NCI-H524 (cell line): ENCODE measurements around the gene RAB37.

Experiments
- DNase-seq, 2 experiments: peaks; one replicate each; lab custom pipeline; 2025; lab: John Stamatoyannopoulos, UW

RAB37 gene

GRCh38 chr17:74728702-74729075 is 8.4 kb upstream of the RAB37 start:
- no peak for DNase-seq

DNA sequence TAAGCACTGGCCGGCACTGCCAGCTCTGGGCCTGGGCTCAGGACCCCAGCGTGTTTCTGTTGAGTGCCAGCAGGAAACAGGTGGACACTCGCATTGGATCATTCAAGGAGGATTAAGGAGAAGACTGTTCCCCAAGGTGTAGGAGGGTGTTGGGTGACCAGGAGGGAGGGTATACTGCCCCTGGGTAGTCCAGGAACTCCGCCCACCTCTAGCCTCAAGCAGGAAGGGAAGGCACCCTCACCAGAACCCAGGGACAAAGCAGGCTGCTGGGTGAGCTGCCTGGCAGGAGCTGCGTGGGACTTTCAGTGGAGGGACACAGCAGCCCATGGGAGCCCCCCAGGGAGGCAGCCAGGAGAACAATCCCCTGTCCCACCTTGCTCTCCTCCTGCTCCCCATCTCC is 7.7 kb upstream of the RAB37 start:
- DNase-seq = no peak

DNA sequence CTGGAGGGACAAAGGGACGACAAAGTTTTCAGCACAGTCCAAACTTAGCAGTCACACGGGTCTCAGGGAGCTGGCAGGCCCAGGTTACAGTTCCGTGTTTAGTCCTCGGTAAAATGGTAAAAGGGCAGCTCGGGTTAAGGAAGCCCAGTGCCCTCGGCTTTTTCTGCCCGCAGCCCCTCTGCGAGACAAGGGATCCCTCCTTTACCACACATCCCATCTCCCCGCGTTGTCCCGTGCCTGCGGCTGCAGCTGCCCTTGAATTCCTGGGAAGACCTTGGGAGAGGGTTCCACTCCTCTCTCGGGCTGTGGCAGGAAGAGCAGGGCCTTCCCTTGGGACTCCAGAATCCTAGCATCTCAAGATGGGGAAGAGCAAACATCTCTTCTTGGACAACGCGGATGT is 7.2 kb upstream of the RAB37 start:
- no peak for DNase-seq

DNA sequence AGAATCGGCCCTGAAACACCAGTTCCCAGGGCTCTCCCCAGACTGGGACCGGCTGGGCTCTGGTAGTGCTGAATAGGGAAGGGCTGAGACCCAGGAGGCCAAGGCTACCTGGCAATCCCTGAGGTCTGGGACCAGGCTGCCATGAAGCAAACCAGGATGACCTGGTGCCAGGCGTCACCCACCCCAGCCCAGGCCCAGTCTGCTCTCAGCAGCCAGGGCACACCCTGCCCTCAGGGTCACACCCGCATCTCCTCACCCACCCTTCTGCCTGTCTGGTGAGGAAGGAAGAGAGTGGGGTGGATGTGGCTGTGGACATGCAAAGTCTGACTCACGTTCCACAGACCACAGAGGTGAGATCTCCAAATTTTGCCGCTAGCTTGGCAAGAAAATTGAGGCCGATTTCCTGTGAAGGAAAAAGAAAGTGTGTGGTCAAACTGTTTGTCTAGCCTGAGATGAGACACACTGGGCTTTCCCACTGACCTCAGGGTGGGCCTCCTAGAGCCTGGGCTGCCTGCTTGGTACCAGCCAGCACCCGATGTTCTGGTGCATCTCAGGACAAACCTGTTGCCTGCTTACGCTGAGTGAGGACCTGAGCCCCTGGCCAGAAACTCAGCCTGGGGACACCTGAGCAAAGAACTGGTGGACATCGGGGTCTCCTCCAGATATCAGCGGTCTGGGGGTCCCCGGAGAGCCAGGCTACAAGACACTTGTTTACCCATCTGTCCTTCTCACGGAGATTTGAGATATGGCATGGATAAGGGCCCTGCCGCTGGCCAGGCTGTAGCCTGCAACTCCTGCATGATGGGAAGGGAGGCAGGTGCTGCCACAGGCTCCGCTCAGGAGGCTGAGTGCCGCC is 6.3 kb upstream of the RAB37 start:
- DNase-seq = no peak

DNA sequence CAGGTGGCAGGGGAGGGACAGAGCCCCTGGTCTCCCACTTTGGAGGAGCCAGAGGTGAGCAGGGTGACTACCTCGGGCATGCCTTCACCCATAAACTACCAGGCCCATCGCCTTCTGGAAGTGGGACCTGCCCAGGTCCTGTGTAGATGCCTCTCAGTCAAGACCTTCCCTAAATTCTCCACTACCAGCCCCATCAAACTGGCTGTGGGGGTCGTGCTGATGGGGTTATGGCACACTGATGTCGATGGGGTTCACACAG is 5.8 kb upstream of the RAB37 start:
- DNase-seq = no peak

DNA sequence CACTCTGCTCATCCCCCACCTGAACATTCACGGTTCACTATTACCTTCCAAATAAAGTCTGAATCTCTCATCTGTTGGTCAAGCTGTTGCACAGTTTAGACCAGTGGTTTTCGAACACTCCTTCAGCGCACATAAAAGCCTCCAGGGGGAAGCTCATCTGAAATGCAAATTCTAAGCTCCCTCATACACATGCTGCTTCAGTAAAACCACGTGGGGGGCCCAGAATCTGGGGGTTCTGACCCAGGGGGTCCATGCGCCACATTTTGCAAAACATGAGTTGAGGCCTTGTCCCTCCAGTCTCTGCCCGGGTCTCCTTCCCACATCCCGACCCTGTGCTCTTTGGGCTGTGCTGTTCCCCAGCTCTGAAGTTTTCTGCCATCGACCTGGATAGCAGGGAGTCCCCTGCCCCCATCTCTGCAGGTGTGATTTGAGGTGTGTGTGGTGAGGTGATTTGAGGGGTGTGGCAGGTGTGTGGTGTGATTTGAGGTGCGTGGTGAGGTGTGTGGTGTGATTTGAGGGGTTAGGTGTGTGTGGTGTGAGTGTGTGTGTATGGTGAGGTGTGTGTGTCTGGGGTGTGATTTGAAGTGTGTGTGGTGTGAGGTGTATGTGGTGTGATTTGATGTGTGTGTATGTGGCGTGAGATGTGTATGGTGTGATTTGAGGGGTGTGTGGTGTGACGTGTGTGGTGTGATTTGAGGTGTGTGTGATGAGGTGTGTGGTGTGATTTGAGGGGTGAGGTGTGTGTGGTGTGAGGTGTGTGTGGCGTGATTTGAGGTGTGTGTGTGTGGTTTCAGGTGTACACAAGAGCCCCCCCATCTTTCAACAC is 4.8 kb upstream of the RAB37 start:
- DNase-seq = no peak

DNA sequence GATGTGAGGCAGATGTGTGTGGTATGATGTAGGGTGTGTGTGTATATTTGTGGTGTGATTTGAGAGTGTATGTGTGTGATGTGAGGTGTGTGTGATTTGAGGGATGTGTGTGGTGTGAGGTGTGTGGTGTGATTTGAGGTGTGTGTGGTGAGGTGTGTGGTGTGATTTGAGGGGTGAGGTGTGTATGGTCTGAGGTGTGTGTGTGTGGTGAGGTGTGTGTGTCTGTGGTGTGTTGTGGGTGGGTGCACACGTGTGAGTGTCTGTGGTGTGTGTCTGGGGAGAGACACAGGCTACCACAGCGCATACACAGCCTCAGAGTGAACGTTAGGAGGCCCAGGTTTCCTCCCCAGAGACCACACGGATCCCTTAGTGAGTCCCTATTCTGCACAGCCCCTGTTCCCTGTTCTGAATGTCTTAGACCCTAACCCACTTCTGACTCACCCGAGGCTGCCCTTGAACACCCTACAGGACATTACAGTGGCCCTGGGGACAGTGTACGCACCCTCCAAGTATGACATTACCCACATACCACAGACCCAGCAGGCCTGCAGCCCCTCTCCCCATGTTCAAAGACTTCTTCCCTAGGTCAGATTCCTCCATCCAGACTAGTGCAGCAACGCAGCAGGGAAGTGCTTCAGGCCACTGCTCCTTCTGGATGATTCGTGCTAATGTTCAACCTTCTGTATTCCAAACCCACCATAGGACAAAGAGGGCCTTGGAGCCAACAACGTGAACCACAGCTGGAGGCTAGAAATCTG is 3.5 kb upstream of the RAB37 start:
- no peak for DNase-seq

DNA sequence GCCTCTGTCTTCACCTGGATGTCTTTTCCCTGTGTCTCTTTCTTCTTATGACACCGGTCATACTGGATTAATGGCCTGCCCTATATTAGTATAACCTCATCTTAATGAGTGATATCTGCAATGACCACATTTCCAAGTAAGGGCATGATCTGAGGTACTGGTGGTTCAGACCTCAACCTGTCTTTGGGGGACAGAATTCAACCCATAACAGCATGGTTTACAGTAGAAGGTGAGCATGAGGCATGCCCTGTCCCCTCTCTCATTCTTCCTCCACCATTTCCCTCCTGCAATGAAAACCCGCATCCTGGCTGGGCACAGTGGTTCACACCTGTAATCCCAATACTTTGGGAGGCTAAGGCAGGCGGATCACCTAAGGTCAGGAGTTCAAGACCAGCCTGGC is 2.8 kb upstream of the RAB37 start:
- DNase-seq = no peak

DNA sequence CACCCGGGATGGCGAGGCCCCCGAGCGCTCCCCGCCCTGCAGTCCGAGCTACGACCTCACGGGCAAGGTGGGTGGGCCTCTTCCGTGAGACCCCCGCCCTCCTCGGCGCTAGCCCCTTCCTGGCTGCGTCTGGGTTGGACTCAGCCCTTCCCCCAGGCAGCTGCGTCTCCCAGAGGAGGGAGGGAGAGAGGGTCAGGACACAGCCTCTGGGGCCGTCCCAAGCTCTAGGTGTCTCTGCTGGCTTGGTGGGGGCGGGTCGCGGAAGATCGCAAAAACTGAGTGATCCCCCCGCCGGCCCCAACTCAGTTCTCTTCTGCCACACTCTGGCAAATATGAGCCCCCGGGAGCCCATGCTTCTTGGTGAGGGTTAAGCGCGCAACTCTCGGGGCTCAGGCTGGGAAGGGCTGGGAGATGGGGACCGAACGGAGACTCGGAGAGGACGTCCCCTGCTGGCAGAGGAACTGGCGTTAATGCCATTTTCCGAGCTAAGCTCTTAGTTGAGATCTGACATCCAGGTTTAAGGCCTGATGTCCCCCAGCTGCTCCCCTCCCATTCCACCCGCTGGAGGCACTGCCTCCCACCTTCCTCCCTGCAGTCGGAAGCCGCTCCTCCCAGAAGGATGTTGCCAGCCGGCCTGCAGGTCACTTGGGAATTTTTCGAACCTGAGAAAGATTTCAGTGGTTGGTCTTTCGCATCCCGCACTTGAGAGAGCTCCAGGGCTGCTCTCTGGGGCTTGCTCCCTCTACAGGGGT is 419 bp downstream of the RAB37 start:
- peak; percentile 88 to 96 for DNase-seq

DNA sequence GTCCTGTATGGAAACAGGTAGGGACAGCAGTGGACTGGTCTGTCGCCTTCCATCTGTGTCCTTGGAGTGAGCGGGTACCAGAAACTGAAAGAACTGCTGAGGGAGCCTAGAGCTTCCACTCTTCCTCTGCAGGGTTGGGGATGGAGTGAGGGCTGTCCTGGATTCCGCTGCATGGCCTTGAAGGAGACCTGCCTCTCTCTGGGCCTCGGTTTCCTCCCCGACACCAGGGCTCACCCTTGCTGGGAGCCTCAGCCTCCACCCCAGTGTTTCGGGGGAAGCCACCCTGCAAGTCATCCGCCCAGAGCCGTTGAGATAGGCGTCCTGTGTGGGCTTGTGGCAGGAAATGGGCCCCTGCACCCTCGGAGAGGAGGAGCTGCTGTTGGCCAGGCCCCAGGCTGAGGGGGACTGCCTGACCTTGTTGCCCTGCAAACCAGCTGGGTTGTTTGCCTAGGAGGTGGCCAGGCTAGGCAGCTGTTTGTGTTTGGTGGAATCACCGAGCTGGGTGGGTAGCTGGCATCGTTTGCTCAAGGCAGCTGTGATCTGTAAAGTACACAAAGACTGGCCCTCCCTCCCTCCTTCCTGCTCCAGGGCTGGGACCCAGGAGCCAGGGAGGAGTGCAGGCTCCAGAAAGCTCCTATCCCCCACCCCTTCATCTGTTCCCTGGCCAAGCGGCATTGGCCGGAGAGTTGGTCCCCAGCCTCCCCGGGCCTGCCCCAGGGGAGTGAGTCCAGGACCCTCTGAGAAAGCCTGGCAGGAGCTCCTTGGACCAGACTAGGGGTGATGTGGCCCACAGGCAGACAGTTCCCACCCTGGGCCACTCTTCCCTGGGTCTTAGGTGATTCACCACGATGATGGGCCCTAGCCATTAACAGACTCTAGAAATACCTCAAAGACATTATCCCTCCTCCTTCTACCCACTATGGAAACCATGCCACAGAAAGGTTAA is 1.3 kb downstream of the RAB37 start:
- no peak for DNase-seq

- DNase-seq = no peak
These were observed 2.3 kb downstream of the RAB37 start for GRCh38 chr17:74739227-74739831.

DNA sequence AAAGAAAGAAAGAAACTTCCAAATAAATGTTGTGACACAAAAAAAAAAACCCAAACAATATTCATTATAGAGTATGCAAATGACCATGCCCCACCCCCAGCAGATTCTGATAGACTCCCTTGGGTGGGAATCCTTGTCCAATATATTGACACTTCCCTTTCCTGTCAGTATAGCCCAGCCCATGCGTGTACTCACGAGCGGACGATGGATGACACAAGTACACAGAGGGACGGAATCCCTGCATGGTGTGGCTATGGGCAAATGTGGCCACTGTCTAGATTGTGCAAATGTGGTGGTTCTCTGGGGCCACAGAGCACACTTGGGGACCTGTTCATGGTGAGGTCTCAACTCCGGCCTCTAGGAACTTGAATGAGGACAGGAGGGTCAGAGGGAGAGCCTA is 3.1 kb downstream of the RAB37 start:
- no peak for DNase-seq

DNA sequence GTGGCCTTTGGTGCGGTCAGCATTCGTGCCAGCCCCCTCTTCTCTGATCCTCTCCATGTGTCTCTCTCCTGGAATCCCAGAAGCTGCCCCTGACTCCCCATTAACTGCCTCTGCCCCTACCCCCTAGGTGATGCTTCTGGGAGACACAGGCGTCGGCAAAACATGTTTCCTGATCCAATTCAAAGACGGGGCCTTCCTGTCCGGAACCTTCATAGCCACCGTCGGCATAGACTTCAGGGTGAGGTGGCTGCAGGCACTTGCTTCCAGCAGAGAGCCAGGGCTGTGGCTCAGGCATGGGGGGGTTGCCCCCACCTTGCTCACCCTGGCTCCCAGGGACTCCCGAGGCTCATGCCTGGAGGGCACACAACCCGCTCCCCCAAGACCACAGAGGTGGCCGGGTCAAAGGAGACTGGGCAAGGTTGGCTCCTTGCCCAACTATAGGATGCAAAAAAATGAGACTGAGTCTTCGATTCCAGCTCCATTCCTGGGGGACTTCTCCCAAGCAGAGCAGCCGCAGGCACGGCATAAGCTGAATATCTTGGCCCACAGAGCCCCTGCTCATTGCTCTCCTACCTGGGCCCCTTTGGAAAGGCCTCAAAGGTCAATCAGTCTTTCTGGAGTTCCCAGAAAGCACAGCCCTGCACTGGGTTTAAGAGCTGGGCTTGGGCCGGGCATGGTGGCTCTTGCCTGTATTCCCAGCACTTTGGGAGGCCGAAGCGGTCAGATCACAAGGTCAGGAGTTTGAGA is 3.8 kb downstream of the RAB37 start:
- DNase-seq = no peak

DNA sequence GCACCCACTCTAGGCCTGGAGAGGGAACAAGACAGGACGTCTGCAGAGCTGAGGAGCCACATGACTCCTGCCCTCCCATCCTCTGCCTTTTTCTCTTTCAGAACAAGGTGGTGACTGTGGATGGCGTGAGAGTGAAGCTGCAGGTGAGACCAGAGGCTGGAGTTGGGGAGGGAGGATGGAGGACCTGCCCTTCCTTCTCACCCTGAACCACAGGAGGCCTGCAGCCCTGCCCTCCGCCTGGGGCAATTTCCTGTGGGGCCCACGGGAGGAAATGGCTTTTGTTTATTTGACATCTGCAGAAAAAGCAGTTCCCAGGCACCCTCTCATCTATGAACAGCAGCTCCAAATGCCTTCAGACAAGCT is 5.1 kb downstream of the RAB37 start:
- DNase-seq = no peak

DNA sequence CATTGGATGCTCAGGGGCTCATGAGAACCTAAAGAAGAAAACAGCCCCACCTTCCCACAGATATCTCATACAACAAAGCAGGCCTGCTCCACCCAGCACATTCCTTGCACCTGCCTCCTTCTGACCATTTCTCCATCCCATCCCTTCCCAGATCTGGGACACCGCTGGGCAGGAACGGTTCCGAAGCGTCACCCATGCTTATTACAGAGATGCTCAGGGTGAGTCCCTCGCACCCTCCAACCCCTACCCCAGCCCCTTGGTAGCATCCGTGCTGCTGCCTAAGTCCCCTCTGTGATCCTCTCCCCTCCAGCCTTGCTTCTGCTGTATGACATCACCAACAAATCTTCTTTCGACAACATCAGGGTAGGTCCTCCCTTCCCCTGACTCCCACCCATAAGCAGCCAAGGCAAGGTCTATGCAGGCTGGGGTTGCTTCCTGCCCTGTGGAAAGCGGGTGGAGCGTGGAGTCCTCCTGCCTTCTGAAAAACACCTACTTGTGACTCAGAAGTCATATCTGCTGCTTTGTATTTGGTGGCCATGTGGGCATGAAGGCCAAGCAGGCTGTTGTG is 6.0 kb downstream of the RAB37 start:
- no peak for DNase-seq

GRCh38 chr17:74743755-74744154 is 6.7 kb downstream of the RAB37 start:
- DNase-seq = no peak

DNA sequence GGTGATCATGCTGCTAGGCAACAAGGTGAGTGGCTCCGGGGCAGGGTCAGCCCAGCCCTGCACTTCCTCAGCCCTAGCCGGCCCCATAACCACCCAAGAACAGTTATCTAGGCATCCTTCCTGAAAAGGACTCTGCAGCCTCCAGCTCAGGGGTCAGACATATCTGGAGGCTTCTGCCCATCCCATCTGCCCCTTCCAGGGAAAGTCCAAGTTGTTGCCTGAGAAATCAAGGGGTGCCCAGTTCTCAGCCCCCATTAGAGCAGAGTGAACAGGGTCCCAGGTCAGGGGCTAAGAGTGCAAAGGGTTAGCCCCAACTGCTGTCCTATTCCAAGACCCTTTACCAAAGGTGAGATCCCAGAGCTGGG is 7.3 kb downstream of the RAB37 start:
- DNase-seq = no peak

GRCh38 chr17:74744714-74745547 is 7.9 kb downstream of the RAB37 start:
- DNase-seq = peak; percentile 96 to 98
